Stomach (tissue), 9 donors: Measurements from ENCODE around the gene TTLL12. TPM values are rescaled to one million over a fixed set of nuclear protein-coding genes. Genes with fewer than 3 reads are reported as not detected.

Experiments used
- DNase-seq, 2 donors: peaks; one replicate each; pipeline versions ENCODE4 v3.0.0 to v3.0.0-alpha.2; 2013 to 2019
- H3K27ac ChIP-seq, 5 donors: fragments of 200-600 bp in 4 of 5; sonication (generic) in 4 of 5; one replicate each; pipeline ENCODE4 v1.5.1; 2013 to 2019; ENCODE audit warnings: mild to moderate bottlenecking in 1 of 5, moderate library complexity in 1 of 5
- H3K27me3 ChIP-seq, 3 donors: fragments of 200-600 bp; sonication (generic); one replicate each; pipeline ENCODE4 v1.5.1; 2017 to 2019; ENCODE audit warnings: mixed run types in 1 of 3
- H3K36me3 ChIP-seq, 4 donors: fragments of 200-600 bp; sonication (generic); 1 replicate in 3 of 4; 2 replicates in 1 of 4; pipeline ENCODE4 v1.5.1; 2016 to 2019
- H3K4me1 ChIP-seq, 4 donors: fragments of 200-600 bp; sonication (generic); one replicate each; pipeline ENCODE4 v1.5.1; 2016 to 2019
- H3K4me3 ChIP-seq, 4 donors: fragments of 200-600 bp; sonication (generic) in 3 of 4; one replicate each; pipeline ENCODE4 v1.5.1; 2016 to 2019; ENCODE audit warnings: mild to moderate bottlenecking in 1 of 4
- H3K9me3 ChIP-seq, 4 donors: fragments of 200-600 bp; sonication (generic); one replicate each; pipeline ENCODE4 v1.5.1; 2016 to 2019
- EP300 ChIP-seq: sonication (generic); formaldehyde crosslinking; IDR thresholded peaks from one replicate; pipeline ENCODE4 v1.6.1; 2017; ENCODE audit warnings: antibody characterized with exemption
- POLR2A ChIP-seq, 4 donors: fragments of 450-650 bp; IDR thresholded peaks; one replicate each; pipeline ENCODE4 v1.6.1; 2016; ENCODE audit warnings: antibody characterized with exemption in 4 of 4, control low read depth in 2 of 4, mild to moderate bottlenecking in 1 of 4, moderate library complexity in 1 of 4
- POLR2AphosphoS5 ChIP-seq, 3 donors: sonication (generic); formaldehyde crosslinking; IDR thresholded peaks; one replicate each; pipeline ENCODE4 v1.6.1; 2016; ENCODE audit warnings: antibody characterized with exemption in 3 of 3
- WGBS, 5 donors: extraction: QIAGEN DNeasy Blood & Tissue Kit in 3 of 5; methylation state at CpG; one replicate each; pipeline versions ENCODE4 v1.1.5 to v1.1.7; 2013 to 2018; 5-methylcytosine and 5-hydroxymethylcytosine counted together
- intact Hi-C: fragments of 100-400 bp; cut with DNase I; formaldehyde crosslinking; loops from one replicate; pipeline ENCODE4 v1.15.1; 2023; ENCODE audit warnings: low total_unique reads
- polyA plus RNA-seq, 3 donors: library from polyadenylated mRNA; stranded (reverse); fragments of 200-250 nt; gene quantifications; one replicate each; pipeline ENCODE4 v1.2.3, GENCODE V29; 2013
- total RNA-seq, 5 donors: library from RNA; depleted of rRNA; stranded (reverse); fragments of >200 nt; gene quantifications; one replicate each; pipeline versions ENCODE4 v1.1.0 to v1.2.3, GENCODE V29; 2014 to 2016
- TF ChIP-seq, protein P1 (sequence below), 7 experiments: fragments of 450-650 bp in 4 of 7; fragments of 200-600 bp in 3 of 7; sonication (generic) in 3 of 7; IDR thresholded peaks; one replicate each; pipeline ENCODE4 v1.5.1; 2016 to 2019; ENCODE audit warnings: antibody characterized with exemption in 7 of 7, control low read depth in 2 of 7, mild to moderate bottlenecking in 1 of 7
- donor health status: healthy with polysubstance abuse.
- donor health status: Bipolar disorder and iron deficiency.
- donor health status: healthy.

The TTLL12 gene
- total and polyA plus RNA-seq, 8 donors, result 4.1 to 64.3 (median 30.1) TPM

DNA sequence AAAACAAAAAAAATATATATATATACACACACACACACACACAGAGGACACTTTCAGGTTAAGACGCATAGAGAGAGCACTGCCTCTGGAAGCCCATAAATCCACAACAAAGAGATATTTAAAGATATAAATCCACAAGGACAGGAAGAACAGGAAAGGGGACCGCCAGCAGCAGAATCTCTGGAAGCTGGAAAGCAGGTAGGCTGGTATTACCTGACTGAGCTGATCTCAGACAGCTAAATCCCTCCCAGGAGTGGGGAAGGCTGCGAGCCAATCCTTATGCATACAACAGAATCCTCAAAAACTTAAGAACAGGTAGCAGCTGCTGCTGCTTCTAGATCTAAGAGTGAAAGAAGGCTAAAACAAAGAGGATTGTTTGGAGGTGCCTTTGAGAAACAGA lies 42.0 kb downstream of the TTLL12 start:
- DNase-seq, result no peak
- Histone ChIP-seq H3K27ac (no peak overlapping the region), H3K4me3 (no peak overlapping the region), H3K4me1 (peaks cover 18 to 43% (median 25%) of the 10 kb centered on the region in 4 donors), H3K27me3 (no peaks in the 10 kb centered on the region), H3K9me3 (no peaks in the 10 kb centered on the region), H3K36me3 (peaks cover 6 to 13% (median 12%) of the 10 kb centered on the region in 4 donors)
- intact Hi-C loops, result no loop called here
- 46 to 69% (median 62%) methylated on average over 3 of the region's 3 CpGs for WGBS, 5 donors
- no peak for TF ChIP-seq EP300
- TF ChIP-seq, protein P1, sequence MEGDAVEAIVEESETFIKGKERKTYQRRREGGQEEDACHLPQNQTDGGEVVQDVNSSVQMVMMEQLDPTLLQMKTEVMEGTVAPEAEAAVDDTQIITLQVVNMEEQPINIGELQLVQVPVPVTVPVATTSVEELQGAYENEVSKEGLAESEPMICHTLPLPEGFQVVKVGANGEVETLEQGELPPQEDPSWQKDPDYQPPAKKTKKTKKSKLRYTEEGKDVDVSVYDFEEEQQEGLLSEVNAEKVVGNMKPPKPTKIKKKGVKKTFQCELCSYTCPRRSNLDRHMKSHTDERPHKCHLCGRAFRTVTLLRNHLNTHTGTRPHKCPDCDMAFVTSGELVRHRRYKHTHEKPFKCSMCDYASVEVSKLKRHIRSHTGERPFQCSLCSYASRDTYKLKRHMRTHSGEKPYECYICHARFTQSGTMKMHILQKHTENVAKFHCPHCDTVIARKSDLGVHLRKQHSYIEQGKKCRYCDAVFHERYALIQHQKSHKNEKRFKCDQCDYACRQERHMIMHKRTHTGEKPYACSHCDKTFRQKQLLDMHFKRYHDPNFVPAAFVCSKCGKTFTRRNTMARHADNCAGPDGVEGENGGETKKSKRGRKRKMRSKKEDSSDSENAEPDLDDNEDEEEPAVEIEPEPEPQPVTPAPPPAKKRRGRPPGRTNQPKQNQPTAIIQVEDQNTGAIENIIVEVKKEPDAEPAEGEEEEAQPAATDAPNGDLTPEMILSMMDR (IDR thresholded peaks at IDR 0.05), result no peak
- TF ChIP-seq POLR2A (IDR thresholded peaks at IDR 0.05), result no peak
- no peak for TF ChIP-seq POLR2AphosphoS5 (IDR thresholded peaks at IDR 0.05)

DNA sequence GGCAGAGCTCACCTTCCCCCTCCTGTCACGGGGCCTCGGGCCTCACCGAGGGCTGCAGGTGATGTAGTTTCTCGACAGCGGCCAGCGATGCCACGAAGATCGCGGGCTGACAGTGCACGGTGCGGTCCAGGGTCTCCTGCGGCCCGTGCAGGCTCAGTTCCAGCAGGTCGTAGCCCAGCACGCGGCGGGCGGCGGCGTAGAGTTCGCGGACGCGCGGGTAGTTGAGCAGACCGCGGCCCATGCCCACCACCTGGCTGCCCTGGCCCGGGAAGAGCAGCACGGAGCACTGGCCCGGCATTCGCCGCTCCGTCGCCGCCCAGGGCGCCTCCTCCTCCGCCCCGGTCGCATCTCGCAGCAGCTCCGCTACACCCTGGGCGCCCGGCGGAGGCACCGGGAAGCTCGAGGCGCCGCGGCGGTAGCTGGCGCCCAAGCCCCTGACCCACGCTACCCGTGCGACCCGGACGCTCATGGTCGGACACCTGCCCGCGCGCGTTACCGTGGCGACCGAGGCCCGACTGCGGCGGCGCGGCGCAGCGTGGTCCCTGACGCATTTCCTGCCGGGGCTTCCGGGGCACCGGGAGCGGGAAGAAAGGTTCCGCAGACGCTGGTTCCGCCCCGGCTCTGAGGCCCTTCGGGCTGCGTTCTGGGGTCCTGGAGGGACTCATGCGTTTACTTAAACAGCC lies 43.9 kb downstream of the TTLL12 start, which contains the start of gene MCAT:
Gene MCAT, minus strand, starts transcription at position 519 of the 683 bp plus-strand sequence. Its CDS starts 50 bp downstream, at position 469.
- no peak for TF ChIP-seq EP300
- TF ChIP-seq POLR2AphosphoS5 (IDR thresholded peaks at IDR 0.05), result peak; percentile 76 to 92 (median 77)
- Histone ChIP-seq H3K4me1 (peaks cover 18 to 36% (median 25%) of the 10 kb centered on the region in 4 donors), H3K27me3 (no peaks in the 10 kb centered on the region), H3K27ac (peak within 1 kb of the TSS; percentile 79 to 87 (median 82)), H3K36me3 (peaks cover 16 to 32% (median 31%) of the 10 kb centered on the region in 4 donors), H3K9me3 (no peaks in the 10 kb centered on the region), H3K4me3 (peak within 1 kb of the TSS; percentile 91 to 97 (median 97))
- DNase-seq, result peak; percentile 90 to 96
- WGBS, 5 donors, result 0% methylated on average over 16 to 83 of the region's 83 CpGs
- intact Hi-C loops, result no loop called here

DNA sequence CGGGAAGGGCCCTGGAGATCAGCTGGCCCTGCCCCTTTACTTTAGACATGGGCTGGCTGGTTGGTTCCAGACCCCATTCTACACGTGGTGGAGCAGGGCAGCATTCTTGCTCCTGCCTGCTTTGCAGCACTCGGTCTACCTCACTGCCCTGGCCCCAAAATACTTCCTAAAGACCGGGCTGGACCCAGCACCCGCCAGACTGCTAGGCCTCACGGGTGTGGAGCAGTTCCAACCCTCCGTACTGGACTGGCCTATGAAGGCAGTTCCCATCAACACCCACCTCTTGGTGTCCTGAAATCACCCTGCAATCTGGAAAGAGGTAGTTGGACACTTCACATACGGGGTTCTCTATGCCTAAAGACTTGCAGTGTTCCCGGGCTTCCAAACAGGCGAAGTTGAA lies 50.1 kb downstream of the TTLL12 start:
- H3K9me3 ChIP-seq, result no peaks in the 10 kb centered on the region
- H3K27ac ChIP-seq, result peak overlapping the region in 3 of 5 donors; percentile 27 to 42 (median 39)
- WGBS, 5 donors, result 65 to 75% (median 69%) methylated on average over 10 of the region's 10 CpGs
- DNase-seq, result no peak
- no peak overlapping the region for H3K4me3 ChIP-seq
- H3K4me1 ChIP-seq, result peaks cover 12 to 45% (median 36%) of the 10 kb centered on the region in 4 donors
- intact Hi-C loops, result no loop called here
- TF ChIP-seq EP300 (no peak), POLR2AphosphoS5 (IDR thresholded peaks at IDR 0.05) (no peak), POLR2A (IDR thresholded peaks at IDR 0.05) (no peak)
- TF ChIP-seq, protein P1 (IDR thresholded peaks at IDR 0.05), result no peak
- peaks cover 37 to 94% (median 92%) of the 10 kb centered on the region in 4 donors for H3K36me3 ChIP-seq
- no peaks in the 10 kb centered on the region for H3K27me3 ChIP-seq

DNA sequence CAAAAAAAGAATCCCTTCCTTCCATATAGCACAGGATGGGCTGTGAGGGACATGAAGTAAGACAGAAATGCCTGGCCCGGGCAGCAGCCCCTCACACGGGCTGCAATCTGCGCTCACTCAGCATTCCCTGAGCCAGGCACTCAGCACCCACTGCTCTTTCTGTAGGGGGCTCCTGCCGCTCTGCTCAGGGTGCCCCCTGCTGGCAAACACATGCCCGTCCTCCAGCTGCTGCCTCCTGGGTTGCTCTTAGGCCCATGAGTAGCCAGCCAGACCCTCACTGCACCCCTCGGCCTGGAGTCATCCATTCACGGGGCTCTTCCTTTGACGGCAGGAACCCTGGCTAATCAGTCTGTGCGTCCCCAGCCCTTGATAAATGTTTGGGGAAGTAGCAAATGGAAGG lies 50.7 kb downstream of the TTLL12 start:
- 34 to 46% (median 38%) methylated on average over 9 of the region's 9 CpGs for WGBS, 5 donors
- DNase-seq, result peak; percentile 58 to 75
- Histone ChIP-seq H3K36me3 (peaks cover 37 to 99% (median 97%) of the 10 kb centered on the region in 4 donors), H3K4me1 (peaks cover 7 to 45% (median 35%) of the 10 kb centered on the region in 4 donors), H3K27ac (peak overlapping the region in 3 of 5 donors; percentile 27 to 42 (median 39)), H3K9me3 (no peaks in the 10 kb centered on the region), H3K4me3 (no peak overlapping the region), H3K27me3 (no peaks in the 10 kb centered on the region)
- intact Hi-C loops, result no loop called here
- TF ChIP-seq POLR2AphosphoS5 (IDR thresholded peaks at IDR 0.05) (no peak), EP300 (no peak), POLR2A (IDR thresholded peaks at IDR 0.05) (no peak)
- TF ChIP-seq, protein P1 (IDR thresholded peaks at IDR 0.05), result peak in 5 of 7 experiments; percentile 9 to 59 (median 49)

DNA sequence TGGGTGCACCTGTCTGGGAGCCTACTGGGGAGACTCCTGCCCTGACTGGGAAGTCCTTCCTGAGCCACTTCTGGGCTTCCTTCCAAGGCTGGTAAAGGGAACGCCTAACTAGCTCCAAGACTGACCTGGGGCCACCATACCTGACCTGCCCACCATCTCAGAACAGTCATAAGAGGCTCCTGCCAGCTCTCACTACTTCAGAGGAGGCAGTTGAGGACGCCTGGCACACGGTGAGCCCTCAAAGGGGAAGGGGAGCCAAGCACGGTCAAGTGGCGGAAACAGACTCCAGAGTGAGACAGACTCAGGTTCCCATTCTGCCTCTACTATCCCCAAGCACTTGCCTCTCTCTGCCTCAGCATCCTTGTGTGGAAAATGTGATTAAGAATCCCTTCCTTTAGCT lies 51.4 kb downstream of the TTLL12 start:
- no peak for DNase-seq
- TF ChIP-seq POLR2AphosphoS5 (IDR thresholded peaks at IDR 0.05), result no peak
- TF ChIP-seq, protein P1 (IDR thresholded peaks at IDR 0.05), result no peak
- no peak for TF ChIP-seq EP300
- TF ChIP-seq POLR2A (IDR thresholded peaks at IDR 0.05), result no peak
- H3K36me3 ChIP-seq, result peaks cover 37 to 100% (median 98%) of the 10 kb centered on the region in 4 donors
- peaks cover 4 to 38% (median 30%) of the 10 kb centered on the region in 4 donors for H3K4me1 ChIP-seq
- no peak overlapping the region for H3K4me3 ChIP-seq
- WGBS, 5 donors, result 63 to 85% (median 74%) methylated on average over 5 of the region's 5 CpGs
- H3K27ac ChIP-seq, result peak overlapping the region in 1 of 5 donors; percentile 4
- intact Hi-C loops, result no loop called here
- H3K9me3 ChIP-seq, result no peaks in the 10 kb centered on the region
- no peaks in the 10 kb centered on the region for H3K27me3 ChIP-seq
